GOT3 (cell line): Measurements from ENCODE around the gene GIGYF2.
"Not testable (repeated sequence)": the region's sequence is repeated elsewhere in the genome, so short reads cannot be mapped to it uniquely, and the experiment has no call there.

Source experiments
- DNase-seq: peaks from one replicate; lab custom pipeline; 2025; ENCODE audit warnings: mixed read lengths; lab: John Stamatoyannopoulos, UW

Gene GIGYF2

GRCh38 chr2:232697059-232697806 lies at the start of gene GIGYF2:
Gene GIGYF2 (plus strand): TSS chr2:232697331. CDS start chr2:232735198, 37,867 bp downstream.
- peak; percentile 94 for DNase-seq

- DNase-seq: no peak
Measured at GRCh38 chr2:232649033-232649432, 48.1 kb upstream of the GIGYF2 start.

- no peak for DNase-seq
Measured at GRCh38 chr2:232652505-232652851, 44.7 kb upstream of the GIGYF2 start.

GRCh38 chr2:232653441-232653840 lies 43.7 kb upstream of the GIGYF2 start:
- no peak for DNase-seq

GRCh38 chr2:232655392-232655791 lies 41.7 kb upstream of the GIGYF2 start:
- DNase-seq: no peak

GRCh38 chr2:232658217-232658785 lies 38.8 kb upstream of the GIGYF2 start:
- no peak for DNase-seq

GRCh38 chr2:232659359-232659758 lies 37.8 kb upstream of the GIGYF2 start:
- no peak for DNase-seq

GRCh38 chr2:232662486-232663260 lies 34.5 kb upstream of the GIGYF2 start:
- DNase-seq: no peak

GRCh38 chr2:232666051-232666805 lies 30.9 kb upstream of the GIGYF2 start:
- DNase-seq: no peak

GRCh38 chr2:232667989-232668583 lies 29.0 kb upstream of the GIGYF2 start:
- DNase-seq: no peak

- DNase-seq: no peak
Measured at GRCh38 chr2:232668805-232669444, 28.2 kb upstream of the GIGYF2 start.

- DNase-seq: no peak
Measured at GRCh38 chr2:232672588-232672987, 24.5 kb upstream of the GIGYF2 start.

- no peak for DNase-seq
Measured at GRCh38 chr2:232674491-232674890, 22.6 kb upstream of the GIGYF2 start.

- DNase-seq: no peak
Measured at GRCh38 chr2:232675381-232675780, 21.8 kb upstream of the GIGYF2 start.

- DNase-seq: no peak
Measured at GRCh38 chr2:232680006-232680405, 17.1 kb upstream of the GIGYF2 start.

- no peak for DNase-seq
Measured at GRCh38 chr2:232681527-232681926, 15.6 kb upstream of the GIGYF2 start.

- no peak for DNase-seq
Measured at GRCh38 chr2:232683368-232683767, 13.8 kb upstream of the GIGYF2 start.

- not testable (repeated sequence) for DNase-seq
Measured at GRCh38 chr2:232685391-232685790, 11.7 kb upstream of the GIGYF2 start.

- no peak for DNase-seq
Measured at GRCh38 chr2:232687382-232688160, 9.6 kb upstream of the GIGYF2 start.

- DNase-seq: no peak
Measured at GRCh38 chr2:232688201-232688600, 8.9 kb upstream of the GIGYF2 start.
